Uterus (tissue), 4 donors: ENCODE measurements around the gene PANK4. TPM values are rescaled to one million over a fixed set of nuclear protein-coding genes. Genes with fewer than 3 reads are reported as not detected.

Experiments used
- DNase-seq, 2 donors: peaks; one replicate each; pipeline ENCODE4 v3.0.0-alpha.2; 2019 to 2020
- H3K27ac ChIP-seq, 2 donors: fragments of 200-600 bp; sonication (generic); 1 replicate in 1 of 2; 2 replicates in 1 of 2; pipeline ENCODE4 v1.5.1; 2016 to 2018
- H3K27me3 ChIP-seq, 2 donors: fragments of 200-600 bp; sonication (generic); one replicate each; pipeline ENCODE4 v1.5.1; 2018 to 2019; ENCODE audit warnings: control low read depth in 1 of 2
- H3K36me3 ChIP-seq, 2 donors: fragments of 200-600 bp; sonication (generic); one replicate each; pipeline ENCODE4 v1.5.1; 2019; ENCODE audit warnings: control low read depth in 1 of 2
- H3K4me1 ChIP-seq, 2 donors: fragments of 200-600 bp; sonication (generic); one replicate each; pipeline ENCODE4 v1.5.1; 2018 to 2019; ENCODE audit warnings: control low read depth in 1 of 2
- H3K4me3 ChIP-seq, 2 donors: fragments of 200-600 bp; sonication (generic); 1 replicate in 1 of 2; 2 replicates in 1 of 2; pipeline ENCODE4 v1.5.1; 2018 to 2019; ENCODE audit warnings: mild to moderate bottlenecking in 1 of 2
- H3K9me3 ChIP-seq, 2 donors: fragments of 200-600 bp; sonication (generic); one replicate each; pipeline ENCODE4 v1.5.1; 2019; ENCODE audit warnings: control low read depth in 1 of 2
- CTCF ChIP-seq, 4 experiments: fragments of 200-600 bp in 2 of 4; fragments of 450-650 bp in 2 of 4; sonication (generic) in 2 of 4; IDR thresholded peaks; one replicate each; pipeline ENCODE4 v1.5.1; 2016 to 2019; ENCODE audit warnings: antibody characterized with exemption in 4 of 4, mild to moderate bottlenecking in 2 of 4, moderate library complexity in 1 of 4
- POLR2A ChIP-seq, 2 donors: fragments of 450-650 bp; IDR thresholded peaks; one replicate each; pipeline ENCODE4 v1.6.1; 2016; ENCODE audit warnings: antibody characterized with exemption in 2 of 2, mild to moderate bottlenecking in 1 of 2, moderate library complexity in 1 of 2
- intact Hi-C: fragments of 100-400 bp; cut with DNase I; formaldehyde crosslinking; loops from one replicate; pipeline ENCODE4 v1.15.1; 2023; ENCODE audit warnings: low total_unique reads
- total RNA-seq, 4 donors: library from RNA; depleted of rRNA in 3 of 4; stranded (reverse); fragments of >200 nt in 3 of 4; gene quantifications; one replicate each; pipeline versions ENCODE4 v1.1.0 to v1.2.4, GENCODE V29; 2014 to 2023
- donor health status: DM: yes; HTN: yes; CAD: no.

PANK4 gene
- total RNA-seq, 4 donors from 2014 or later = 29.2 to 43.9 (median 33.6) TPM

GRCh38 chr1:2493691-2494322, 32.6 kb downstream of the PANK4 start:
- intact Hi-C loops = no loop called here
- no peaks in the 10 kb centered on the region for H3K27me3 ChIP-seq
- no peaks in the 10 kb centered on the region for H3K4me1 ChIP-seq
- H3K36me3 ChIP-seq = no peaks in the 10 kb centered on the region
- no peaks in the 10 kb centered on the region for H3K9me3 ChIP-seq
- no peak overlapping the region for H3K4me3 ChIP-seq
- no peak for TF ChIP-seq CTCF (IDR thresholded peaks at IDR 0.05)
- TF ChIP-seq POLR2A (IDR thresholded peaks at IDR 0.05) = no peak
- no peak overlapping the region for H3K27ac ChIP-seq
- no peak for DNase-seq

- no peak overlapping the region for H3K27ac ChIP-seq
- no peaks in the 10 kb centered on the region for H3K27me3 ChIP-seq
- no peak for TF ChIP-seq POLR2A (IDR thresholded peaks at IDR 0.05)
- no peak for TF ChIP-seq CTCF (IDR thresholded peaks at IDR 0.05)
- no peaks in the 10 kb centered on the region for H3K36me3 ChIP-seq
- no peak overlapping the region for H3K4me3 ChIP-seq
- H3K9me3 ChIP-seq = peaks cover 0 to 4% of the 10 kb centered on the region in 2 donors
- DNase-seq = no peak
- intact Hi-C loops = no loop called here
- no peaks in the 10 kb centered on the region for H3K4me1 ChIP-seq
Observed at GRCh38 chr1:2493218-2493617, 33.2 kb downstream of the PANK4 start.

GRCh38 chr1:2492091-2492490, 34.3 kb downstream of the PANK4 start:
- intact Hi-C loops = no loop called here

GRCh38 chr1:2489615-2490014, 36.8 kb downstream of the PANK4 start:
- no peaks in the 10 kb centered on the region for H3K27me3 ChIP-seq
- peaks cover 0 to 6% of the 10 kb centered on the region in 2 donors for H3K9me3 ChIP-seq
- H3K4me1 ChIP-seq = no peaks in the 10 kb centered on the region
- no peaks in the 10 kb centered on the region for H3K36me3 ChIP-seq
- DNase-seq = no peak
- TF ChIP-seq CTCF (IDR thresholded peaks at IDR 0.05) (no peak), POLR2A (IDR thresholded peaks at IDR 0.05) (no peak)
- H3K27ac ChIP-seq = no peak overlapping the region
- intact Hi-C loops = no loop called here
- H3K4me3 ChIP-seq = no peak overlapping the region

More at GRCh38 chr1:2492091-2492490, 34.3 kb downstream of the PANK4 start:
- DNase-seq = no peak
- Histone ChIP-seq H3K4me1 (no peaks in the 10 kb centered on the region), H3K9me3 (peaks cover 0 to 6% of the 10 kb centered on the region in 2 donors), H3K27ac (no peak overlapping the region), H3K27me3 (no peaks in the 10 kb centered on the region), H3K36me3 (no peaks in the 10 kb centered on the region), H3K4me3 (no peak overlapping the region)
- TF ChIP-seq CTCF (IDR thresholded peaks at IDR 0.05) = no peak

- TF ChIP-seq CTCF (IDR thresholded peaks at IDR 0.05) = no peak
- TF ChIP-seq POLR2A (IDR thresholded peaks at IDR 0.05) = no peak
- no peaks in the 10 kb centered on the region for H3K36me3 ChIP-seq
- H3K4me3 ChIP-seq = no peak overlapping the region
- H3K27me3 ChIP-seq = no peaks in the 10 kb centered on the region
- H3K9me3 ChIP-seq = peaks cover 0 to 6% of the 10 kb centered on the region in 2 donors
- no peaks in the 10 kb centered on the region for H3K4me1 ChIP-seq
- intact Hi-C loops = no loop called here
- no peak for DNase-seq
- H3K27ac ChIP-seq = no peak overlapping the region
Observed at GRCh38 chr1:2488688-2489087, 37.7 kb downstream of the PANK4 start.
